ENCODE results near the gene RCC1.

GRCh38 chr1:28456078-28456477 is 49.8 kb upstream of the RCC1 start:
- no peak for TF ChIP-seq POLR2A (IDR thresholded peaks at IDR 0.05)
- no peak for TF ChIP-seq CTCF (IDR thresholded peaks at IDR 0.05)
